IMR-90 (cell line): ENCODE data around the gene BPGM. TPM values are rescaled to one million over a fixed set of nuclear protein-coding genes. Genes with fewer than 3 reads are reported as not detected.

ENCODE experiments used
- ATAC-seq: fragments of 200-7000 bp; cut with Tn5 transposase; 2 replicates; pipeline ENCODE4 v1.9.1; 2020; ENCODE audit warnings: low read depth, mild to moderate bottlenecking, moderate library complexity
- BruUV-seq: library from RNA; stranded (reverse); fragments of 400-500 nt; replicated peaks from 2 replicates; lab custom pipeline; 2021; lab: Mats Ljungman, UMichigan
- CTCF ChIA-PET: fragments of 300-600 bp; formaldehyde crosslinking; extraction: SDS; loops from one replicate; lab custom pipeline; 2021; ENCODE audit warnings: antibody characterized with exemption; lab: Yijun Ruan, JAX
- POLR2A ChIA-PET: fragments of 300-600 bp; sonication (Branson Sonifier 250); formaldehyde crosslinking; loops from one replicate; lab custom pipeline; 2022; ENCODE audit warnings: antibody characterized with exemption; ENCODE audit not compliant: unreplicated experiment; lab: Charles Lee
- DNase-seq: peaks from one replicate; pipeline ENCODE4 v3.0.0; 2013
- H2AFZ ChIP-seq: replicated peaks from 2 replicates; pipeline ENCODE3; 2013; ENCODE audit warnings: low read length, mild to moderate bottlenecking; ENCODE audit not compliant: poor library complexity
- H2AK5ac ChIP-seq: 2 replicates; pipeline ENCODE4 v1.6.1; 2013; ENCODE audit warnings: low read depth, low read length, inconsistent platforms
- H2AK9ac ChIP-seq: replicated peaks from 2 replicates; pipeline ENCODE3; 2013; ENCODE audit warnings: mild to moderate bottlenecking, low read depth, low read length, moderate library complexity; ENCODE audit not compliant: poor library complexity
- H2BK120ac ChIP-seq: 2 replicates; pipeline ENCODE4 v1.6.1; 2013; ENCODE audit warnings: low read depth, low read length, inconsistent platforms
- H2BK15ac ChIP-seq: 3 replicates; pipeline ENCODE4 v1.6.1; 2013; ENCODE audit warnings: low read depth, low read length, inconsistent platforms
- H2BK20ac ChIP-seq: 2 replicates; pipeline ENCODE4 v1.6.1; 2013; ENCODE audit warnings: low read depth, mild to moderate bottlenecking, inconsistent platforms, low read length, moderate library complexity
- H2BK5ac ChIP-seq: 2 replicates; pipeline ENCODE4 v1.6.1; 2013; ENCODE audit warnings: mild to moderate bottlenecking, low read depth, low read length, inconsistent platforms; ENCODE audit not compliant: poor library complexity, severe bottlenecking
- H3K14ac ChIP-seq: replicated peaks from 2 replicates; pipeline ENCODE4 v1.6.1; 2013; ENCODE audit warnings: low read depth, low read length, inconsistent platforms
- H3K18ac ChIP-seq: 2 replicates; pipeline ENCODE4 v1.6.1; 2013; ENCODE audit warnings: low read depth, low read length, control low read depth
- H3K23ac ChIP-seq: 2 replicates; pipeline ENCODE4 v1.6.1; 2013; ENCODE audit warnings: low read depth, low read length, inconsistent platforms
- H3K27ac ChIP-seq: 2 replicates; pipeline ENCODE4 v1.5.1; 2013; ENCODE audit warnings: mild to moderate bottlenecking, control low read depth, low read length; ENCODE audit not compliant: insufficient read depth
- H3K27me3 ChIP-seq: 2 replicates; pipeline ENCODE4 v1.6.1; 2013; ENCODE audit warnings: low read length; ENCODE audit not compliant: control insufficient read depth, insufficient read depth
- H3K36me3 ChIP-seq: 2 replicates; pipeline ENCODE4 v1.6.1; 2013; ENCODE audit warnings: low read length, mixed read lengths; ENCODE audit not compliant: control insufficient read depth, insufficient read depth
- H3K4ac ChIP-seq: 2 replicates; pipeline ENCODE4 v1.6.1; 2013; ENCODE audit warnings: low read depth, low read length, inconsistent platforms
- H3K4me1 ChIP-seq: 2 replicates; pipeline ENCODE4 v1.6.1; 2013; ENCODE audit warnings: low read length, mixed read lengths; ENCODE audit not compliant: control insufficient read depth, insufficient read depth
- H3K4me2 ChIP-seq: 2 replicates; pipeline ENCODE4 v1.6.1; 2013; ENCODE audit warnings: low read depth, mild to moderate bottlenecking, control low read depth, low read length, moderate library complexity
- H3K4me3 ChIP-seq: 2 replicates; pipeline ENCODE4 v1.5.1; 2013; ENCODE audit warnings: low read depth, mild to moderate bottlenecking, control low read depth, low read length, moderate library complexity; ENCODE audit not compliant: insufficient read depth
- H3K56ac ChIP-seq: 2 replicates; pipeline ENCODE4 v1.6.1; 2013; ENCODE audit warnings: low read length, inconsistent platforms; ENCODE audit not compliant: insufficient read depth; ENCODE audit errors: extremely low read depth
- H3K79me1 ChIP-seq, 2 experiments: 2 replicates each; pipeline ENCODE4 v1.6.1; 2013; ENCODE audit warnings: low read length in 2 of 2, inconsistent platforms in 1 of 2, low read depth in 1 of 2
- H3K9ac ChIP-seq: 2 replicates; pipeline ENCODE4 v1.6.1; 2013; ENCODE audit warnings: low read depth, low read length, control low read depth
- H3K9me1 ChIP-seq: 2 replicates; pipeline ENCODE4 v1.6.1; 2013; ENCODE audit warnings: low read length, inconsistent platforms; ENCODE audit not compliant: insufficient read depth
- H3K9me3 ChIP-seq: 2 replicates; pipeline ENCODE4 v1.6.1; 2013; ENCODE audit warnings: low read length; ENCODE audit not compliant: control insufficient read depth, insufficient read depth
- H4K20me1 ChIP-seq: 2 replicates; pipeline ENCODE4 v1.6.1; 2013; ENCODE audit warnings: low read length, inconsistent platforms; ENCODE audit not compliant: insufficient read depth
- H4K5ac ChIP-seq: 2 replicates; pipeline ENCODE4 v1.6.1; 2013; ENCODE audit warnings: mild to moderate bottlenecking, low read depth, low read length, control low read depth
- H4K8ac ChIP-seq, 2 experiments: 2 replicates each; pipeline ENCODE4 v1.6.1; 2013; ENCODE audit warnings: low read depth in 2 of 2, low read length in 2 of 2, control low read depth in 1 of 2, inconsistent platforms in 1 of 2
- H4K91ac ChIP-seq: 2 replicates; pipeline ENCODE4 v1.6.1; 2013; ENCODE audit warnings: low read depth, low read length, inconsistent platforms; ENCODE audit not compliant: insufficient read depth
- BHLHE40 ChIP-seq: fragments of 150-350 bp; IDR thresholded peaks from 2 replicates; pipeline ENCODE4 v1.6.1; 2016; ENCODE audit warnings: mild to moderate bottlenecking, low read depth, low read length
- CEBPB ChIP-seq: IDR thresholded peaks from 2 replicates; pipeline ENCODE4 v1.6.1; 2012; ENCODE audit warnings: low read depth, low read length, improper control_type of control experiment
- CHD1 ChIP-seq: IDR thresholded peaks from 2 replicates; pipeline ENCODE4 v1.6.1; 2012; ENCODE audit warnings: low read depth, low read length, improper control_type of control experiment
- CTCF ChIP-seq: conservative IDR thresholded peaks from 2 replicates; pipeline ENCODE4 v1.5.1; 2012; ENCODE audit warnings: mild to moderate bottlenecking, low read depth, low read length, improper control_type of control experiment
- ELK1 ChIP-seq: fragments of 150-350 bp; IDR thresholded peaks from 2 replicates; pipeline ENCODE4 v1.6.1; 2016; ENCODE audit warnings: low read depth, mild to moderate bottlenecking, low read length, moderate library complexity, borderline replicate concordance
- FOS ChIP-seq: fragments of 150-350 bp; IDR thresholded peaks from 2 replicates; pipeline ENCODE4 v1.6.1; 2016; ENCODE audit warnings: low read depth, low read length
- MAFK ChIP-seq: IDR thresholded peaks from 2 replicates; pipeline ENCODE4 v1.6.1; 2012; ENCODE audit warnings: low read depth, low read length, improper control_type of control experiment
- MAZ ChIP-seq: IDR thresholded peaks from 2 replicates; pipeline ENCODE4 v1.6.1; 2012; ENCODE audit warnings: low read depth, mild to moderate bottlenecking, low read length, improper control_type of control experiment, moderate library complexity, borderline replicate concordance
- MXI1 ChIP-seq: IDR thresholded peaks from 2 replicates; pipeline ENCODE4 v1.6.1; 2012; ENCODE audit warnings: low read depth, mild to moderate bottlenecking, low read length, moderate library complexity, borderline replicate concordance
- NFE2L2 ChIP-seq: fragments of 150-350 bp; IDR thresholded peaks from 2 replicates; pipeline ENCODE4 v1.6.1; 2016; ENCODE audit warnings: low read depth, mild to moderate bottlenecking, low read length
- POLR2A ChIP-seq: IDR thresholded peaks from 2 replicates; pipeline ENCODE4 v1.6.1; 2012; ENCODE audit warnings: mild to moderate bottlenecking, low read depth, low read length
- RAD21 ChIP-seq: IDR thresholded peaks from 2 replicates; pipeline ENCODE4 v1.6.1; 2012; ENCODE audit warnings: low read length, improper control_type of control experiment
- RCOR1 ChIP-seq: IDR thresholded peaks from 2 replicates; pipeline ENCODE4 v1.6.1; 2012; ENCODE audit warnings: mild to moderate bottlenecking, low read length, improper control_type of control experiment; ENCODE audit not compliant: insufficient replicate concordance
- RFX5 ChIP-seq: IDR thresholded peaks from 2 replicates; pipeline ENCODE4 v1.8.0; 2012; ENCODE audit warnings: low read depth, mild to moderate bottlenecking, low read length, moderate library complexity
- USF2 ChIP-seq: fragments of 150-350 bp; IDR thresholded peaks from 2 replicates; pipeline ENCODE4 v1.6.1; 2017; ENCODE audit warnings: mild to moderate bottlenecking, antibody characterized with exemption, low read length, low read depth
- WGBS, 2 experiments: methylation state at CpG; one replicate each; pipeline versions ENCODE4 v1.1.5 to v1.1.7; 2013; ENCODE audit warnings: missing lambda C conversion rate in 2 of 2; ENCODE audit not compliant: insufficient read length in 1 of 2; ENCODE audit errors: extremely low coverage in 2 of 2; 5-methylcytosine and 5-hydroxymethylcytosine counted together
- dilution Hi-C: fragments of 300-500 bp; cut with HindIII; formaldehyde crosslinking; loops from one replicate; pipeline ENCODE4 v1.14.3; 2018; ENCODE audit warnings: low sequenced_read_pairs; ENCODE audit not compliant: unreplicated experiment
- in situ Hi-C: fragments of 300-500 bp; cut with MboI; formaldehyde crosslinking; loops from 3 replicates; pipeline ENCODE4 v1.14.3; 2019; ENCODE audit warnings: low sequenced_read_pairs, inconsistent platforms, mixed read lengths
- intact Hi-C: fragments of 100-400 bp; cut with micrococcal nuclease; formaldehyde crosslinking; loops from 2 replicates; pipeline ENCODE4 v1.10.0; 2022
- polyA plus RNA-seq, 3 experiments: library from polyadenylated mRNA; depleted of rRNA; stranded (reverse); fragments of >200 nt; gene quantifications; 2 replicates each; pipeline ENCODE4 v1.2.3, GENCODE V29; 2012; ENCODE audit warnings: low replicate concordance in 1 of 3
- total RNA-seq: library from RNA; depleted of rRNA; stranded (reverse); fragments of >200 nt; gene quantifications from 2 replicates; pipeline ENCODE4 v1.2.3, GENCODE V29; 2012

Gene BPGM
- total and polyA plus RNA-seq, 2 of the 4 experiments (the other 2 are of a cell fraction), result 18.8 to 20.0 TPM

GRCh38 chr7:134693256-134693655 is 46.6 kb downstream of the BPGM start:
- peak overlapping the region; percentile 29; the same call in 1 of the 2 replicates for H3K27ac ChIP-seq
- H3K14ac ChIP-seq, result 0 out of 2 replicates have a peak overlapping the region, but pooled peaks have one; percentile 89
- H2BK120ac ChIP-seq, result peak overlapping the region; percentile 91
- no peaks in the 10 kb centered on the region for H4K20me1 ChIP-seq
- ChIA-PET CTCF (interaction anchor here (0.6 to 2.0 kb wide), 6 partner anchors 24 to 209 kb away, joined by 3 to 6 read pairs (median 4); no protein-coding TSS in a partner anchor), POLR2A (interaction anchor here (0.6 to 1.1 kb wide), 2 partner anchors 86 to 89 kb away, joined by 4 to 6 read pairs; partner anchors contain the start of gene CALD1)
- intact Hi-C loops (loop anchor here (5.0 kb wide), 1 partner anchor 134 kb away; no protein-coding TSS in a partner anchor), in situ Hi-C loops (loop anchor here (25.0 kb wide), 1 partner anchor 869 kb away; the partner anchor contains the start of gene NUP205), dilution Hi-C loops (no loop called here)
- H3K9ac ChIP-seq, result no peak overlapping the region
- H3K23ac ChIP-seq, result 0 out of 2 replicates have a peak overlapping the region, but pooled peaks have one; percentile 30
- peak overlapping the region; percentile 56; the same call in 2 of the 3 replicates for H2BK15ac ChIP-seq
- no TSS peak for BruUV-seq
- H3K79me1 ChIP-seq, result peaks cover 0 to 20% of the 10 kb centered on the region in 2 experiments; a peak in 3 of 4 replicates
- H2AFZ ChIP-seq, result peak overlapping the region; percentile 58
- H3K36me3 ChIP-seq, result no peaks in the 10 kb centered on the region
- H3K9me1 ChIP-seq, result peaks cover 16% of the 10 kb centered on the region
- peak overlapping the region; percentile 10; the same call in 1 of the 2 replicates for H3K18ac ChIP-seq
- WGBS, 2 experiments, result no CpG with 5 or more reads among the region's 4 CpGs
- H3K27me3 ChIP-seq, result no peaks in the 10 kb centered on the region
- peak overlapping the region; percentile 63 for H3K4ac ChIP-seq
- ATAC-seq (peak; percentile 79), DNase-seq (peak; percentile 96)
- H2BK20ac ChIP-seq, result peak overlapping the region; percentile 78
- no peak overlapping the region for H3K4me3 ChIP-seq
- H3K56ac ChIP-seq, result no peak overlapping the region
- peak overlapping the region; percentile 56 for H2BK5ac ChIP-seq
- H4K8ac ChIP-seq, result peak overlapping the region; percentile 4 to 63; a peak in 1 of 4 replicates
- H4K91ac ChIP-seq, result peak overlapping the region; percentile 67
- no peak overlapping the region for H3K4me2 ChIP-seq
- H3K9me3 ChIP-seq, result no peaks in the 10 kb centered on the region
- H2AK5ac ChIP-seq, result peak overlapping the region; percentile 57; the same call in 1 of the 2 replicates
- H4K5ac ChIP-seq, result peak overlapping the region; percentile 40; the same call in 1 of the 2 replicates
- H2AK9ac ChIP-seq, result no peak overlapping the region
- peaks cover 32% of the 10 kb centered on the region for H3K4me1 ChIP-seq
- TF ChIP-seq NFE2L2 (no peak), RAD21 (peak; percentile 15; the same call in 1 of the 2 replicates), MAZ (peak; percentile 69; the same call in 1 of the 2 replicates), POLR2A (no peak), CEBPB (no peak), ELK1 (no peak), RFX5 (no peak), RCOR1 (no peak), MAFK (peak; percentile 10; the same call in 1 of the 2 replicates), MXI1 (no peak), CHD1 (no peak), CTCF (no peak), USF2 (no peak), BHLHE40 (peak; percentile 34; the same call in 1 of the 2 replicates), FOS (peak; percentile 87)
